NT2/D1 (cell line): ENCODE data around the gene URB2.

Experiments used
- SUZ12 ChIP-seq: IDR thresholded peaks from 2 replicates; pipeline ENCODE4 v1.6.1; 2011; ENCODE audit not compliant: insufficient read length, insufficient read depth; ENCODE audit errors: extremely low read depth
- YY1 ChIP-seq: IDR thresholded peaks from 2 replicates; pipeline ENCODE4 v1.6.1; 2011; ENCODE audit not compliant: insufficient read length, insufficient read depth
- ZNF274 ChIP-seq: IDR thresholded peaks from 2 replicates; pipeline ENCODE4 v1.6.1; 2011; ENCODE audit warnings: mild to moderate bottlenecking, low read depth, low read length

- TF ChIP-seq YY1 = no peak
- no peak for TF ChIP-seq SUZ12
- TF ChIP-seq ZNF274 = no peak
These were observed 29.7 kb downstream of the URB2 start for GRCh38 chr1:229655781-229656180.
